ENCODE data around the gene C21orf91. TPM values are rescaled to one million over a fixed set of nuclear protein-coding genes. Genes with fewer than 3 reads are reported as not detected.

Gene C21orf91
- total RNA-seq, 1 donor from 2014 or later = 35.8 TPM

- H3K9me3 Mint-ChIP-seq = peaks cover 13% of the 10 kb centered on the region
- DNase-seq (ENCODE audit: extremely low spot score, unreplicated experiment) = no peak
- no peak overlapping the region for H3K27ac Mint-ChIP-seq
- peaks cover 53% of the 10 kb centered on the region for H3K36me3 Mint-ChIP-seq
- no peak overlapping the region for H3K4me3 Mint-ChIP-seq
- peaks cover 11% of the 10 kb centered on the region for H3K4me1 Mint-ChIP-seq (ENCODE audit: unreplicated experiment)
- no peaks in the 10 kb centered on the region for H3K27me3 Mint-ChIP-seq
- no peak for TF ChIP-seq CTCF (conservative IDR thresholded peaks at IDR 0.05)
These were observed 5.8 kb downstream of the C21orf91 start for GRCh38 chr21:17813353-17813752.

- H3K36me3 Mint-ChIP-seq = peaks cover 63% of the 10 kb centered on the region
- H3K4me3 Mint-ChIP-seq = no peak overlapping the region
- H3K27me3 Mint-ChIP-seq = no peaks in the 10 kb centered on the region
- H3K27ac Mint-ChIP-seq = no peak overlapping the region
- TF ChIP-seq CTCF (conservative IDR thresholded peaks at IDR 0.05) = no peak
- DNase-seq (ENCODE audit: extremely low spot score, unreplicated experiment) = no peak
- H3K4me1 Mint-ChIP-seq (ENCODE audit: unreplicated experiment) = no peaks in the 10 kb centered on the region
- H3K9me3 Mint-ChIP-seq = peaks cover 24% of the 10 kb centered on the region
These were observed 13.2 kb downstream of the C21orf91 start for GRCh38 chr21:17805966-17806365.

GRCh38 chr21:17803536-17803935, 15.6 kb downstream of the C21orf91 start:
- H3K27me3 Mint-ChIP-seq = no peaks in the 10 kb centered on the region
- no peak for TF ChIP-seq CTCF (conservative IDR thresholded peaks at IDR 0.05)
- H3K36me3 Mint-ChIP-seq = peaks cover 41% of the 10 kb centered on the region
- DNase-seq (ENCODE audit: extremely low spot score, unreplicated experiment) = no peak
- peaks cover 18% of the 10 kb centered on the region for H3K9me3 Mint-ChIP-seq
- H3K27ac Mint-ChIP-seq = no peak overlapping the region
- H3K4me3 Mint-ChIP-seq = no peak overlapping the region
- H3K4me1 Mint-ChIP-seq (ENCODE audit: unreplicated experiment) = peaks cover 7% of the 10 kb centered on the region

GRCh38 chr21:17802572-17802971, 16.6 kb downstream of the C21orf91 start:
- Mint-ChIP-seq H3K4me1 (ENCODE audit: unreplicated experiment) (peaks cover 7% of the 10 kb centered on the region), H3K27me3 (no peaks in the 10 kb centered on the region), H3K4me3 (no peak overlapping the region), H3K27ac (no peak overlapping the region), H3K9me3 (peaks cover 15% of the 10 kb centered on the region), H3K36me3 (peaks cover 31% of the 10 kb centered on the region)
- TF ChIP-seq CTCF (conservative IDR thresholded peaks at IDR 0.05) = no peak
- DNase-seq (ENCODE audit: extremely low spot score, unreplicated experiment) = no peak

- no peak for TF ChIP-seq CTCF (conservative IDR thresholded peaks at IDR 0.05)
- Mint-ChIP-seq H3K27ac (no peak overlapping the region), H3K27me3 (no peaks in the 10 kb centered on the region), H3K36me3 (peaks cover 26% of the 10 kb centered on the region), H3K4me3 (no peak overlapping the region), H3K9me3 (peaks cover 5% of the 10 kb centered on the region), H3K4me1 (ENCODE audit: unreplicated experiment) (peaks cover 7% of the 10 kb centered on the region)
- no peak for DNase-seq (ENCODE audit: extremely low spot score, unreplicated experiment)
These were observed 19.6 kb downstream of the C21orf91 start for GRCh38 chr21:17799414-17800164.
